ENCODE measurements around the gene HAUS3.

GRCh38 chr4:2267320-2267811 is 25.4 kb upstream of the HAUS3 start:
- no peak for TF ChIP-seq LCORL (IDR thresholded peaks at IDR 0.05)
- TF ChIP-seq LCORL (CRISPR knock-in tag; IDR thresholded peaks at IDR 0.05), result no peak
- no peak for TF ChIP-seq ATF1 (CRISPR knock-in tag; IDR thresholded peaks at IDR 0.05)
- no peak for TF ChIP-seq CTCF (CRISPR knock-in tag; IDR thresholded peaks at IDR 0.05)
- TF ChIP-seq, protein P1, sequence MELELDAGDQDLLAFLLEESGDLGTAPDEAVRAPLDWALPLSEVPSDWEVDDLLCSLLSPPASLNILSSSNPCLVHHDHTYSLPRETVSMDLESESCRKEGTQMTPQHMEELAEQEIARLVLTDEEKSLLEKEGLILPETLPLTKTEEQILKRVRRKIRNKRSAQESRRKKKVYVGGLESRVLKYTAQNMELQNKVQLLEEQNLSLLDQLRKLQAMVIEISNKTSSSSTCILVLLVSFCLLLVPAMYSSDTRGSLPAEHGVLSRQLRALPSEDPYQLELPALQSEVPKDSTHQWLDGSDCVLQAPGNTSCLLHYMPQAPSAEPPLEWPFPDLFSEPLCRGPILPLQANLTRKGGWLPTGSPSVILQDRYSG (CRISPR knock-in tag; IDR thresholded peaks at IDR 0.05), result no peak
- TF ChIP-seq, protein P2, sequence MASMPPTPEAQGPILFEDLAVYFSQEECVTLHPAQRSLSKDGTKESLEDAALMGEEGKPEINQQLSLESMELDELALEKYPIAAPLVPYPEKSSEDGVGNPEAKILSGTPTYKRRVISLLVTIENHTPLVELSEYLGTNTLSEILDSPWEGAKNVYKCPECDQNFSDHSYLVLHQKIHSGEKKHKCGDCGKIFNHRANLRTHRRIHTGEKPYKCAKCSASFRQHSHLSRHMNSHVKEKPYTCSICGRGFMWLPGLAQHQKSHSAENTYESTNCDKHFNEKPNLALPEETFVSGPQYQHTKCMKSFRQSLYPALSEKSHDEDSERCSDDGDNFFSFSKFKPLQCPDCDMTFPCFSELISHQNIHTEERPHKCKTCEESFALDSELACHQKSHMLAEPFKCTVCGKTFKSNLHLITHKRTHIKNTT (CRISPR knock-in tag; IDR thresholded peaks at IDR 0.05), result no peak
- TF ChIP-seq TCF12 (IDR thresholded peaks at IDR 0.05), result no peak
- TF ChIP-seq TCF12 (CRISPR knock-in tag; IDR thresholded peaks at IDR 0.05), result no peak
- TF ChIP-seq SIN3A (IDR thresholded peaks at IDR 0.05; ENCODE audit: borderline replicate concordance, low read depth, low read length), result no peak
- TF ChIP-seq NFKBIZ (CRISPR knock-in tag; IDR thresholded peaks at IDR 0.05), result no peak

Measured in HepG2 (cell line).